Sciatic nerve (tissue), 2 donors: ENCODE measurements around the gene SLC34A1. TPM values are rescaled to one million over a fixed set of nuclear protein-coding genes. Genes with fewer than 3 reads are reported as not detected.

Experiments
- ATAC-seq: fragments of 200-7000 bp; cut with Tn5 transposase; one replicate; pipeline ENCODE4 v1.9.1; 2020; ENCODE audit warnings: mild to moderate bottlenecking, moderate library complexity
- DNase-seq: peaks from one replicate; pipeline ENCODE4 v3.0.0-alpha.2; 2020; ENCODE audit warnings: low spot score
- intact Hi-C: fragments of 100-400 bp; cut with DNase I; formaldehyde crosslinking; loops from one replicate; pipeline ENCODE4 v1.14.2; 2022
- total RNA-seq: library from RNA; stranded (reverse); fragmentation: NEBNext Ultra II Directional; extraction: Animal tissue kit (Norgen Biotek cat#: 25700); gene quantifications from one replicate; pipeline ENCODE4 v1.2.1, GENCODE V29; 2021
- donor health status: DM: no; HTN: no; CAD: no.
- donor health status: DM: no; HTN: no; CAD: no.

Gene SLC34A1
- total RNA-seq, 1 donor from 2014 or later = not detected

DNA sequence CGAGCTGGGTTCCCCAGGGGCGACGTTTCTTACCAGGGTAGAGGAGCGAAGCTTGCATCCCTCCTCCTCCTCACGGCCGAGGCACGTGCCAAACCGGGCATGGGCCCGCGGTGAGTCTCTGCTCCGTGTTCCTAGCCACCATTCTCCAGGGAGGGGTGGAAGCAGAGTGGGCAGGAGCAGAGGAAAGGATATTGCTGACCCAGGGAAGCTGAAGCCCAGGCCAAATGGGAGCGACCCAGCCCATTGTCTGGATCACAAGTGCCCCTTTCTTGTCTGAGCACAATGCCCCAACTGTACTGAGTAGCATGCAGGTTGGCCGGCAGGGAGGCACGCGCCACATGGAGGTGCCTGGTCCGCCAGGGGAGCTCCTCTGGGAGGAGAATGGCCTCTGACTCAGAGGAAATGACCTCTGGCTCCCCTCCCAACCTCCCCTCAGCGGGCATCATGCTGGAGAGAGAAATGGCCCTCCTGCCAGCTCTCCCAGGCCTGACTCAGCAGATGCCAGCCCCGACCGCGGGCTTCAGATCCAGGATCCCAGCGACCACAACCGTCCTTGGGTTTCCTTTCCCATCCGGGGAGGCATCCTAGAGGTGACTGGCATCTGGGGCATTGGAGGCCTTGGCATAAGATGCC is 63.5 kb downstream of the SLC34A1 start:
- DNase-seq = peak; percentile 76
- intact Hi-C loops = no loop called here
- peak; percentile 61 for ATAC-seq

Other genes with a start within 250 kb of the SLC34A1 start
- 24.4 TPM for gene RAB24, start 80.7 kb upstream of the SLC34A1 start, total RNA-seq
- 50.1 TPM for gene PRELID1, start 80.6 kb upstream of the SLC34A1 start, total RNA-seq
- gene MXD3, start 72.5 kb upstream of the SLC34A1 start, total RNA-seq = 9.9 TPM
- gene LMAN2, start 32.8 kb upstream of the SLC34A1 start, total RNA-seq = 70.0 TPM
- 9.3 TPM for gene RGS14, start 26.5 kb upstream of the SLC34A1 start, total RNA-seq
- not detected for gene PFN3, start 16.2 kb downstream of the SLC34A1 start, total RNA-seq
- 0.49 TPM for gene F12, start 25.1 kb downstream of the SLC34A1 start, total RNA-seq
- 25.0 TPM for gene GRK6, start 42.2 kb downstream of the SLC34A1 start, total RNA-seq
- gene PRR7, start 62.4 kb downstream of the SLC34A1 start, total RNA-seq = 8.2 TPM
- gene DBN1, start 89.2 kb downstream of the SLC34A1 start, total RNA-seq = 63.5 TPM
- 144 TPM for gene PDLIM7, start 113.2 kb downstream of the SLC34A1 start, total RNA-seq
- gene DOK3, start 125.4 kb downstream of the SLC34A1 start, total RNA-seq = 16.2 TPM
- gene DDX41, start 132.5 kb downstream of the SLC34A1 start, total RNA-seq = 68.2 TPM
- 113 TPM for gene FAM193B, start 170.1 kb downstream of the SLC34A1 start, total RNA-seq
- 81.0 TPM for gene TMED9, start 207.8 kb downstream of the SLC34A1 start, total RNA-seq
- 16.5 TPM for gene B4GALT7, start 215.7 kb downstream of the SLC34A1 start, total RNA-seq